GM12892 (cell line): Measurements from ENCODE around the gene EVC2.

Source experiments
- DNase-seq: peaks from one replicate; pipeline ENCODE4 v3.0.0; 2011; ENCODE audit not compliant: insufficient read length
- FAIRE-seq: peaks from 2 replicates; lab custom pipeline; 2011; peaks lifted over from hg19 to GRCh38; lab: Jason Lieb, UNC
- POLR2A ChIP-seq: IDR thresholded peaks from 2 replicates; pipeline ENCODE4 v1.6.1; 2011; ENCODE audit warnings: low read depth, low read length, control low read depth
- POLR2AphosphoS5 ChIP-seq: IDR thresholded peaks from 2 replicates; pipeline ENCODE4 v1.6.1; 2011; ENCODE audit warnings: low read depth, low read length, control low read depth
- TAF1 ChIP-seq: IDR thresholded peaks from 2 replicates; pipeline ENCODE4 v1.6.1; 2011; ENCODE audit warnings: low read depth, mild to moderate bottlenecking, control low read depth, low read length, borderline replicate concordance

EVC2 gene

DNA sequence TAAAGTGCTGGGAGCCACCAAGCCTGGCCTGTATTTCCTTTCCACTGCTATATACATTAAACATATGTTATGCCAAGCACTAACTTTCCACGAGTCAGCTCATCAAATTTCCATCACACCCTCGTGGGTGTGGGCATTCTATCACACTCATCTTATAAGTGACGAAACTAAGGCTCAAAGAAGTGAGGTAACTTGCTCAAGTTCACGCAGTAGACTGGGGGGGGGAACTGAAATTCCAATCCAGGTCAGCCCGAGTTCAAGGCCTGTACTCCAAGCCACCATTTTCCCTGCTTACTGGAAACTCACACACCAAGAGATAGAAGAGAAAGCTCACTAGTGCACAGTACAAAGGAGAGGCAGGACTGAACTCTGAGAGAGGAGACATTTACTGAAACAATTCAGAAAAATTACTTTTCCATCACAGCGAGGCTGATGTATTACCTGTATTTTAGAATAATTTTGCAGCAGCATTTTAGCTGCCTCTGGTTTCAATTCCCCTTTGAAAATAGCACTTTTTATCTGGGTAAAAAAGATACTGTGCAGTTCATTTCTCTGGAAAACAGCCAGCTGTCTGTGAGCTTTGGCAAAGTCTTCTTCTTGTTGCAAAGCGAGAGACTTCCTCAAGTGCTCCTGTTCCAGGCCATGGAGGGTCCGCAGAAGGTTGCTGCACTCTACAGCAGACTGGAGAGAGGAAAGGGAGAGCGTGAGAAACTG is 76.8 kb downstream of the EVC2 start:
- TF ChIP-seq POLR2A: no peak
- no peak for TF ChIP-seq POLR2AphosphoS5
- TF ChIP-seq TAF1: no peak
- DNase-seq: no peak
- no peak for FAIRE-seq

DNA sequence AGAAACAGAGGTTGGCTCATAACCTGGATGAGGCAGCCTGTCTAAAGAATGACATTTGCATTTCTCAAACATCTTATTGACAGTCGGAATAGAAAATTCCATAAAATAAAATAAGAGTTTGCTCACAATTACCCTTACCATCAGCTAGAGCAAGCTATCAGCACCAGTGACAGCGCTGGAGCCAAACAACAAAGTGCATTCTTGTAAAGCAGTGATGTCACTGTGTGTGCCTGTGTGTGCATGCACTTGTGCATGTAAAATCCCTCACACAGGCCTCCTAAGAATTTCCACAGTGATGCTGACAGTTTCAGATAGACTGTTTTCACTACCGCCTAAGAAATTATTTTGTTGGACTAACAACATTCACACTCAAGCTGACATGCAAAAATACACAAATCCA is 77.6 kb downstream of the EVC2 start:
- FAIRE-seq: no peak
- TF ChIP-seq TAF1: no peak
- no peak for TF ChIP-seq POLR2A
- no peak for TF ChIP-seq POLR2AphosphoS5
- DNase-seq: no peak

DNA sequence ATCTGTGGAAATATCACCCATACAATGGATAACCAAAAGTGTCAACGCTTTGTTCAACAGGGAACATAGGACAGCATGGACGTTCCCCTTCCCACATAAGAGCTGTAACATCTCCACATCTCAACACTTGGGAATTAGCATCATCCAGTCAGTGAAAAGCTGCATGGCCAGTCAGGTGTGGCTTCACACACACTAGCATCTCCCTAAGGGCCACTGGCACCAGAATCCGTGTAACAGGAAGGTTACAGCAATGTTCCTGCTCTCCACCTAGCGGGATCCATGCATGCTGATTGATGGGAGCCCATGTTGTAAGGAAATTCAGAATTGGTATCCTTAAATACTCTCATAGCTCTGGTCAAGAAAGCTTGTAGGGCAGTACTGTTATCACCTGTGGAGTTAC is 78.8 kb downstream of the EVC2 start:
- TF ChIP-seq TAF1 (no peak), POLR2A (no peak), POLR2AphosphoS5 (no peak)
- DNase-seq (no peak), FAIRE-seq (no peak)

DNA sequence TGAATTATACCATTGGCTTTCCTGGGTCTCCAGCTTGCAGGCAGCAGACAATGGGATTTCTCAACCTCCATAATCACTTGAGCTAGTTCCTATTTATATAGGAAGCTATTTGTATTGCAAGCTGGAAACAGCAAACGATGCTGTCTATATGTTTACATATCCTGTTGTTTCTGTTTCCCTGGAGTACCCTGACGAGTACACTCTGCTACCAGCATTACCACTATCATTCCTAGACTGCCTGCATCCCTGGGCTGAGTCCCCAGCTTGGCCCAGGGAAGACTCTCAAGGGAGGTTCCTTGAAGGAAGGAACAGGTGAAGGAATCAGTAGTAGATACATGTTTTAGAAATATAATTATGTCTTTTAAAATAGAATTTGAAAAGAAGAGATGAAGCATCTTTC is 81.4 kb downstream of the EVC2 start:
- TF ChIP-seq POLR2A (no peak), TAF1 (no peak), POLR2AphosphoS5 (no peak)
- FAIRE-seq (no peak), DNase-seq (no peak)

DNA sequence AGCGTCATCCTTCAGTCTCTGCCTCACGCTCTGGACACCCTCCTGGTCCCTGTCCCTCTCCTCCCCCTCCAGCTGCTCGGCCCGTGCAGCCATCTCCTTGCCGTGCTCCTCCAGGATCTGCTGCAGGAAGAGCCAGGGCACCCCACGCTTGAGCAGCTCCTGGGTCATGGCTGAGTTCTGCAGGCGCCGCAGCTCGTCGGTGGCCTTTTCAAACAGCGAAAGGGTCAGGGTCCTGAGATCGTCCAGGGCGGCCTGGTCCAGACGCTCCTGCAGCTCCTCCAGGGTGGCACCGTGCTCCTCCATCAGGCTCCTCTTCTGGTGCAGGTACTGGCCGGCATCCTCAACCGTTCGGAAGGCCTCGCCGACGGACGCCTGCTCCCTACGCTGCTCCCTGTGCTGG is 85.8 kb downstream of the EVC2 start:
- FAIRE-seq (no peak), DNase-seq (no peak)
- TF ChIP-seq POLR2A (no peak), POLR2AphosphoS5 (no peak), TAF1 (no peak)

DNA sequence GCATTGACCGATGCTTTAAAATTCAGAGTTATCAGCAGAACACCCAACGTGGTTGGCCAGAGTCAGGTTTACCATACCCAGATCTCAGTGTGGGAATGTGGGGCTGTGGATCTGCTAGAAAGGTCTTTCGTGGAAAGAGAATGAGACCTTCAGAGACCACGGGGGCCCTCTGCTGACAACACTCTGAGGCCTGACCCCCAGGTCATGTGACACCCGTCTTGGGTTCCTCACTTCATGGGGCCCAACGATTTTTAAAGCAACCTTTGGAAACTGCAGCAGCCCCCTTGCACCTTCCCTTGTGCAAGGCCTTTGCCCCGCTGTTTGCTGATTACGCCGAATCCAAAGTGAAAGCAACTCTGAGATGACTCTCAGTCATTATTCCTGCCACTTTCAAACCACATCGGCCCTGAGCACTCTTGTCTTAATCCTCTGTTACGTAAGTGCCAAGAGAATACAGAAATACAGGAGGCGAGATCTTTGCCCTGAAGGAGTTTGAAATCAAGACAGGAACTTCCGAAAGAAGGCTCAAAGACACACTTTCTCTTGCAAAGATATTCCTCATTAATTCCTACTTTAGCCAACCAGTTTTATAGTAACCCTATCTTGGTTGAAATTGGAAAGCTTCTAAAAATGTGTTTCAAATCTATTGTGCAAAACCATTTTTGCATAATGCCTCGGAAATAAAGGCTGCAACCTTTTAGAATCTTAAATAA is 88.3 kb downstream of the EVC2 start:
- TF ChIP-seq POLR2A: no peak
- no peak for TF ChIP-seq POLR2AphosphoS5
- no peak for TF ChIP-seq TAF1
- no peak for DNase-seq

DNA sequence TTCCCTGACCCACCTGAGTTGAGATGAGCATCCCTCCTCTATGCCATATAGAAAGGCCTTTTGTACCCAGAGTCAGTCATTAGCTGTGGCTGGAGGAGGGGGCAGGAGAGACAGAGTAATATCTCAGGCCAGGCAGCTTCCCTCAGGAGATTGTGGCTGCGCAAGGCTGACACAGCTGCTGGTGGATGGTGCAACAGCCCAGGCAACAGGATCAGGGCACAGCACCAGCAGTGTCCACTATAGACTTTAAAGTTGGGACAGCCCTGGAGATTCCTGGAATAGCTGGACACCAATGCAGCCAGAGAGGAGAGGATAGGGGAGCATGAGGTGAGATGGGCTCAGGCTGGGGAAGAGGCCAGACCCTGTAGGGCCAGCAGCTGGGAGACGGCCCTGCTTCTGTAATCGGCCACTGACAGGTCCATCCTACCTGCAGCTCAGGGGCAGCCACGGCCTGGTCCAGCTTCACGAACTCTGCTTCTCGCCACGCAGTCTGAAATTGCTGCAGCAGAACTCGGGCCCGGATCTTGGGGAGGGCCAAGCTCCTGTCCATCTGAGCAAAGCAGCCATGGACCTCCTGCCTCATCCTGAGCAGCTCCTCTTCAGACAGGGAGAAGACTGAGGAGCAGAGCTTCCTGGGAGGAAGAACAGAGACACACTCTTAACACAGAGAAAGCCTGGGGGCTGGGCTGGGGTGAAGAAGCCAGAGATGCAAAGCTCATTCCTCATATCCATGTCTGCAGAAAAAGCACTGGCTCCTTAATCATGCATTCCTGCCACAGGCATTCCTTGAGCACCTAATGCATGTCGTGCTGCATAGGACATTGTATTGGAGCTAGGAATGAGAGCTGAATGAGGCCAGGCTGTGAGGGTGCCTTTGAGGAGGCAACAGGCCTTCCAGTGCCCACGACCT is 90.1 kb downstream of the EVC2 start:
- no peak for FAIRE-seq
- TF ChIP-seq POLR2A (no peak), TAF1 (no peak), POLR2AphosphoS5 (no peak)
- DNase-seq: no peak

More for the DNA sequence above, 88.3 kb downstream of the EVC2 start:
- FAIRE-seq: no peak

DNA sequence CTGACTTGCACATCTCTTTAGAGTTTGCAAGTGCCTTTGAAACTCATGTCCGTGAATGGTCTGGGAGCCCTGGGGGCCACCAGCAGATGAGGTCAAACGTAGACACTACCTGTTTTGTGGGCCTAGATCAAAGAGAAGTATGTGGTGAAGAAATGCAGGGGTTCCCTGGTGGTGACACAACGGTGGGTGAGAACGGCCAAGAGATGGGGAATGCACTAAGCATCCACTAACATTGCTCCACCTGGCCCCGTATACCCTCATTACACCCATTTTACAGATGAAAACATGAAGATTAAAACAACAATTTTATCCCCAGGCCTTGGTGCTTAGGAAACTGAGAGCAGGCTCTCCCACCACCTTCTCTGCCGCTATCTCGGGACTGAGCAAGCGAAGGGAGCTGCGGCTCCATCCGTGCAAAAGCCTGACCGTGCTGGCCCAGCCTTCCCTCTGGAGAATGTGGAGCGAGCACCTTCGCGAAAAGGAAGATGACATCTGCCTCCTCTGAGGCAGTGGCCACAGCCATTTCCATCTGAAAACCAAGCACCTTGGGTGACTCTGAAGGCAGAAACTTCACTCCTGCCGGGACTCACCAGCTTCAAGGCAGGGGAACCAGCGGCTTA is 91.9 kb downstream of the EVC2 start:
- FAIRE-seq (no peak), DNase-seq (no peak)
- no peak for TF ChIP-seq TAF1
- TF ChIP-seq POLR2AphosphoS5: no peak
- no peak for TF ChIP-seq POLR2A

DNA sequence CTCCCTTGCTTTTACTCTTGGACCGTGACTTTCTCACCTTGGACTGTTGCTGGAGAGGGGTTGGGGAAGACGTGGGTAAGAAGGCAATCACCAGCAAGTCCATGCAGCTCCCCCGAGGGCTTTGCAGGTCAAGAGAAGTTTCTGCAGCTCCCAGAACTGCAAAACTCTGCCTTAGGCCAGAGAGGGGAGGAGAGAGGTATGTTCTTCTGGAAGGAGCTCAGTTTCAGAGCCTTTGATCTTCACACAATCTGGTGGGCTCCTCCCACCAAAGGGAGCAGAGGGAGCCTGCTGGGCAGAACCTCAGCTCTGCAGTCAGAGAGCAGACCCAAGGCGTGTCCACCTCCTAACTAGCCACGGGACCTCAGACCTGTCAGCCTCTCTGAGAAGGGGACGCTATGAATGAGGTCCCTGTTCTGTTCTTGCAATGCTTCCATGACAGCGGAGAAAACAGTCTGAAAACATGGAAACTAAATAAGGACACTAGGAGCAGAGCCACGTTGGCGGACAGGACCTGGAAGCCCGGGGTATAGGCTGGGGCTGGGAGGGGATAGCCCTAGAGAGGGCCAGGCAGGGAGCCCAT is 92.8 kb downstream of the EVC2 start:
- no peak for DNase-seq
- no peak for FAIRE-seq

DNA sequence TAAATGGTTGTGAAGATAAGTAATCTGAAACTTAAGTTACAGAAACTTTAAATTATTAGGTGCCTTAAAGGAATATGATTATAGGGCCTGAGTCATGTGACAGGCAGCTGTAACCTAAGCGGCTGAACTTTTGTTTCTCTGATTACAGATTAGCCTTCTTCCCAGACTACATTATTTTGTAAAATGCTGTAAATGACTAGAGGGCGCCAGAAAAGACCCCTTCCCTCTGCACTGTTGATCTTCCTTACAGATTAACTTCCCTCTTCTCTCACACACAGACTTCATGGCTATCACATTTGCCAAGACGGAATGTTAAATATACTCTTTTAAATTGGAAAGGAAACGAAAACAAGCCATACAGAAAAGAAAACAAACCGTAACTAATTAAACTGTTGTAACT is 96.6 kb downstream of the EVC2 start:
- DNase-seq (no peak), FAIRE-seq (no peak)
- no peak for TF ChIP-seq TAF1
- no peak for TF ChIP-seq POLR2AphosphoS5
- no peak for TF ChIP-seq POLR2A

More for the DNA sequence above, 92.8 kb downstream of the EVC2 start:
- TF ChIP-seq POLR2AphosphoS5: no peak
- no peak for TF ChIP-seq POLR2A
- no peak for TF ChIP-seq TAF1
